Activated naive CD4-positive, alpha-beta T cell (primary cell): ENCODE measurements around the gene SIPA1L2.
"Not testable (repeated sequence)": the region's sequence is repeated elsewhere in the genome, so short reads cannot be mapped to it uniquely, and the experiment has no call there.

Experiments used
- DNase-seq, 4 experiments: peaks; one replicate each; lab custom pipeline; 2025; lab: John Stamatoyannopoulos, UW

The SIPA1L2 gene

DNA sequence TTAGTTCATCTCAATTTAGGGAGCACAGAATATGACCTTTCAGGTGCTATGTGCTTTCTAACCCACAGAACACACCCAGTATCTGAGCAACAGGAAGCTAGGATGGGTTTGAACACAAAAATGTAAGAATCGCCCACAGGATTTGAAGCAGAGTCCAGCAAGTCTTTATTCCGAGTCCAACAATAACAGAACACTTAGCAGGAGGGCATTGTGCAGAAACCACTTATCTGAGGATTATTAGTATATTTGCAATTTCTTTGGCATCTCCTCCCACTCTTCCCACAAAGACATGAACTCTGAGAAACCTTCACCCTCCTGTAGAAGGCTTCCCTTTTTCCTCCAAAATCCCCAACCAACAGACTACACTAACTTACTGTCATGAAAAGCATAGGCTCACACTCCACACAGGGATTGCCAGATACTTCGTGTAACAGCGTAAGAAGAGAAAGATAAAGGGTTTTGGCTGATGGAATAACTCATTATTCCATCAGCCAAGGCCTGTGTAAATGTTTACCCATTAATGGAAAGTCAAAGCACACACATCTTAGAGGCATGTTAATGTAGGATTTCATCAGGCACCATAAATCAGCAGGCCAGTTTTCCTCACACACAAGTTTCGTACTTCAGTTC, 16.1 kb downstream of the SIPA1L2 start:
- DNase-seq: no peak

DNA sequence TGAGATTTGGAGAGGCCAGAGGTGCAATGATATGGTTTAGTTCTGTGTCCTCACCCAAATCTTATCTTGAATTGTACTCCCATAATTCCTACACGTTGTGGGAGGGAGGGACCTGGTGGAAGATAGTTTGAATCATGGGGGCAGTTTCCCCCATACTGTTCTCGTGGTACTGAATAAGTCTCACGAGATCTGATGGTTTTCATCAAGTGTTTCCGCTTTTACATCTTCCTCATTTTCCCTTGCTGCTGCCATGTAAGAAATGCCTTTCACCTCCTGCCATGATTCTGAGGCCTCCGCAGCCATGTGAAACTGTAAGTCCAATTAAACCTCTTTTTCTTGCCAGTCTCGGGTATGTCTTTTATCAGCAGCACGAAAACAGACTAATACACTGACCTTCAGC, 17.1 kb downstream of the SIPA1L2 start:
- DNase-seq: not testable (repeated sequence)

DNA sequence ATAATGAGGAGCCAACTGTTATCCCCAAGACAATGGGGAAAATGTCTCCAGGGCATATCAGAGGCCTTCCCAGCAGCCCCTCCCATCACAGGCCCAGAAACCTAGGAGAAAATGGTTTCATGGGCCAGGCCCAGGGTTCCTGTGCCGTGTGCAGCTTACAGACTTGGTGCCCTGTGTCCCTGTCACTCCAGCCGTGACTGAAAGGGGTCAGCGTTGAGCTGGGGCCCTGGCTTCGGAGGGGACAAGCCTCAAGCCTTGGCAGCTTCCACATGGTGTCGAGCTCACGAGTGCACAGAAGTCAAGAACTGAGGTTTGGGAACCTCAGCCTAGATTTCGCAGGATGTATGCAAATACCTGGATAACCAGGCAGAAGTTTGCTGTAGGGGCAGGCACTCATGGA, 18.1 kb downstream of the SIPA1L2 start:
- no peak for DNase-seq

DNA sequence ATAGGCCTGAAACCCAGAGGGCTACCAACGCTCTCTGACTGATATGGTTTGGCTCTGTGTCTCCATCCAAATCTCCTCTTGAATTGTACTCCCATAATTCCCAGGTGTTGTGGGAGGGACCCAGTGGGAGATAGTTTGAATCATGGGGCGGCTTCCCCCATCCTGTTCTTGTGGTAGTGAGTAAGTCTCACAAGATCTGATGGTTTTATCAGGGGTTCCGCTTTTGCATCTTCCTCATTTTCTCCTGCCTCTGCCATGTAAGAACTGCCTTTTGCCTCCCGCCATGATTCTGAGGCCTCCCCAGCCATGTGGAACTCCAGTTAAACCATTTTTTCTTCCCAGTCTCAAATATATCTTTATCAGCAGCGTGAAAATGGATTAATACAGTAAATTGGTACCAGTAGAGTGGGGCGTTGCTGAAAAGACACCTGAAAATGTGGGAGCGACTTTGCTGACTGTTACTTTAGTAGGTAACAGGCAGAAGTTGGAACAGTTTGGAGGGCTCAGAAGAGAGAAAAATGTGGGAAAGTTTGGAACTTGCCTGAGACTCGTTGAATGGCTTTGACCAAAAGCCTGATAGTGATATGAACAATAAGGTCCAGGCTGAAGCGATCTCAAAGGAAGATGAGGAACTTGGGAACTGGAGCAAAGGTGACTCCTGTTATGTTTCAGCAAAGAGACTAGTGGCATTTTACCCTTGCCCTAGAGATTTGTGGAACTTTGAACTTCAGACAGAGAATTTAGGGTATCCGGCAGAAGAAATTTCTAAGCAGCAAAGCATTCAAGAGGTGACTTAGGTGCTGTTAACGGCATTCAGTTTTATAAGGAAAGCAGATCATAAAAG, 18.8 kb downstream of the SIPA1L2 start:
- not testable (repeated sequence) for DNase-seq

GRCh38 chr1:232610192-232610901, 19.6 kb downstream of the SIPA1L2 start:
- no peak for DNase-seq

DNA sequence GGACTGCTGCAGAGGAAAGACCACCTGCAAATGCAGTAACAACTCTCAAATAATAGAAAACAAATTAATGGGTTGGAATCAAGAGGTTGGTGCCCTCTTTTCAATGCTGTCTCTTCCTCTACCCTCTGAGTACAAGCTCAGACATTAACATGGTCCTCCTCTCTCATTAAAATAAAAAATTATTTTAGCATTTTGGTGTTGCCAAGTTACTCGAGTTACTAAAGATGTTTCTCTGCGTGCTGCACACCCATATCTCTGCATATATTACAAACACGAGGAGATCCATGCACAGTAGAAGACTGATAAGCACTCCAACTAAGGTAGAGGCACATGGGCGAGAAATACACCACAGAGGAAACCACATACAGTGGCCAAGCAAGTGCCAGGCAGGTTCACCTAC, 21.5 kb downstream of the SIPA1L2 start:
- DNase-seq: no peak

GRCh38 chr1:232602622-232603021, 27.3 kb downstream of the SIPA1L2 start:
- no peak for DNase-seq

- DNase-seq: no peak
Observed at GRCh38 chr1:232600424-232601258, 29.3 kb downstream of the SIPA1L2 start.

- no peak for DNase-seq
Observed at GRCh38 chr1:232599178-232600041, 30.5 kb downstream of the SIPA1L2 start.

DNA sequence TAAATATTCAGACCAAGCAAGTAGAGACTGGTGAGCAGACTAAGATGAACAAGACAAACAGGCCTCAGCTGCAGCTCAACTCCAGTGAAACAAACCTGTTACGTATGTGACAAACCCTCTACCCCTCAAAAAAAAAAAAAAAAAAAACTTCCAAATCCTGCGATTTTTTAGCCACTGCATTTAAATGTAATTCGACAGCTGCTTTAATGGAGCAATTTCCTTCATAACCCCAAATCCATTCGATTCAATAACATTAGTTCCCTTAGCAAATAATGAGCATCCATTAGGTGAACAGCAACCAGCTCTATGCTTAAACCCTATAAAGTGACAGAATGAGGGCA, 31.1 kb downstream of the SIPA1L2 start:
- no peak for DNase-seq

DNA sequence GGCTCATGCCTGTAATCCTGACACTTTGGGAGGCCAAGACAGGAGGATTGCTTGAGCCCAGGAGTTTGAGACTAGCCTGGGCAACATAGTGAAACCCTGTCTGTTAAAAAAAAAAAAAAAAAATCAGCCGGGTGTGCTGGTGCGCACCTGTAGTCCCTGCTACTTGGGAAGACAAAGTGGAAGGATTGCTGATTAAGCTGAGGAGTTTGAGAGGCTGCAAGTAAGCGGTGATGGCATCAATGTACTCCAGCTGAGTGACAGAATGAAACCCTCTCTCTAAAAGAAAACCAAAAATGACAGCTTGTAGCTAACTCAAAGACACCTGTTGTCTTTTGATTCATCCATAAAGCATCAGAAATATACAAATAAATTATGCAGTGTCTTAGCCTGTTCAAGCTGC, 31.8 kb downstream of the SIPA1L2 start:
- no peak for DNase-seq

- DNase-seq: no peak
Observed at GRCh38 chr1:232597721-232598120, 32.2 kb downstream of the SIPA1L2 start.

DNA sequence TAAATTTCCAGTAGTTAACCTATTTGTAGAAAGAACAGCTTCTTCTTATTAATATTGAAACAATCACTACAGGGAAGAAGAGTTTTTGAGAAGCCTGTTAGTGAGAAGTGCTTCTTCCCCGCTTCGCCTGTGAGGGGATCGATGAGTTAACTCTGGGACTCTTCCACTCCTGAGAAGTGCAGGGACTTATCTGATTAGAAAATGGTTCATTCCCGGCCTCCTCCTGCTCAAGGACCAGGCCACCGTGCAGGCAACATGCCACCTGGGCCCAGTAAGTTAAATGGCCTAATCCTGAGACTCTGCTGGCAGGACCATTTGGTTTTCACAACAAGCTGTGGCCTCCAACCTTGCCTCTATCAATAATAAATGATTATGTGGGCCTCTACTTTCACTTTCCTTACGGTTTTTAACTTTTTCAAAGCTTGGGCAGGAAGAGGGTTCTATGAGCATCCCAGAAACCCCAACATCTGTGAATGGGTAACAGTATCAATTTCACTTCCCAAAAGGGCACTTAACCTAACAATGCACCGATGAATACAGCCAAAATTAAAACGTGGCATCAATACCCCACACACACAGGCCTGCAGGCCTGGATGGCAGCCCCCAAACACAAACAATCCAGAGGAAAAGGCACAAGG, 33.1 kb downstream of the SIPA1L2 start:
- DNase-seq: no peak

DNA sequence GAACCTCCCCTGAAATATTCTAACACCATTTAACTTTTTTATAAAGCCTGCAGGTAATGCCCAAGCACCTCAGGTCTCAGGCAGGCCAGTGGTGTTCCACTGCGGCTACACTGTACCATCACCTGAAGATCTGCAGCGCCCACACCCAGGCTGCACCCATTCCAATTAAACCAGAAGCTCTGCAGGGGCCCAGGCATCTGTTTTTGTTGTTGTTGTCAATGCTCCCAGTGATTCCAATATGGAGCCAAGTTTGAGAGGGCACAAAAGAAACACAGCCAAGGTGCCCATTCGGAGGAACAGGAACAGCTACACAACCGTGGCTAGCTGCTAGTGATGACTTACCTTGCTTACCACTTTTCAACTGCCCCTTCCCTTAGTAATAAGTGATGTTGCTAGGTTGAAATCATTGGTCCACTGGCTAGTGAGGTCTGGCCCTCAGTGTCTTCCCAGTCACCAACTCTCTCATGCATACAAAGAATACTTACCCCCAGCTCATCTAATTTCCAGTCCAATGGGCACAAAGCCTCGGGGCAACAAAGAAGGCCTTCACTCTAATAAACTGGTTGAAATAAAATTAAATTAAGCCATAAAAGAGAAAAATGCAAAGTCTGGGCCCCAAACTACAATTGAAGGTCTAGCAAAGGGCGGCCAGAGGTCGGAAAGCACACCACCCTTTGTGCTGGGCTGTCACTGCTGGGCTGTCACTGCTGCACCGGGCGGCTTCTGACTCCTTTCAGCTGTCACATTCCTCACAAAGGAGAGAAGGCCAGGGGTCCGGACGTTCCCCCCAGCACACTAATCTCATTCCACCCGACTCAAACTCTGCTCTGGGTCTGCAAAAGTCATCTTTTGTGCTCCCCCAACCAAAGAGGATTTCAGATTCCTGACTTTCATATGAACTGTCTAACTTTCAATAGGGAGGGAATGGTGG, 34.9 kb downstream of the SIPA1L2 start:
- DNase-seq: no peak

GRCh38 chr1:232593717-232594502, 36.0 kb downstream of the SIPA1L2 start:
- no peak for DNase-seq

DNA sequence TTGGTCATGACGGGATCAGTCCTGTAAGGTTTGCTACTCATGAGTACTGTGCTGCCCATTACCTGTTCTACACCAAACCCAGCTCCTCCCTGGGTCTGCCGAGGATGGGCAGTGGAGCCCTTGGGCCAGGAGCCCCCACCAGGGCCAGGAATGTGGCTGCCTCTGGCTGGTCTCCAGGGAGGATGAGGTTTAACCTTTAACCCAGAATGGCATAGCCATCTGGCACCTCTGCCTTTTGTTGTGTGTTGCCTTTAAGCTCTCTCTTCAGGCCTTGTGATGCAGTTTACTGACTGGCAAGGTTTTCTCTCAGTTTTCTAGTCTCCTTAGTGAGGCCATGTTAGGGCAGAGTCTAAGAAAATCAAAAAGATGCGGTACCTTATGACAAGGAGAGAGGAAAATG, 38.6 kb downstream of the SIPA1L2 start:
- DNase-seq: no peak

DNA sequence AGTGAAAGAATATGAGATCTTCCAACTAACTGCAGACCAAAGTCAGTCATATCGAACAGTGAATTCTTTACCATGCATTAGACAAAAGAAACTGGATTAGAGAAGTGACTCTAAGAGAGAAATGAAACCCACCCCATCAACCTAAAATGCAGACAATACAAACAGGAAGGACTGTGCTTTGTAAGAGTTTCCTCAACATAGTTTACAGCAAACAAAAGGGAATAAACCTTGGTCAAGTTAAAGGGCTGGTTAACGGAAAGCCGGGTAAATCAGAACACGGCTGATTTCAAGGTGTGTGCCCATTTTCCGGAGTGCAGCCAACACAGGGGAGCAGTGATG, 39.2 kb downstream of the SIPA1L2 start:
- DNase-seq: no peak

DNA sequence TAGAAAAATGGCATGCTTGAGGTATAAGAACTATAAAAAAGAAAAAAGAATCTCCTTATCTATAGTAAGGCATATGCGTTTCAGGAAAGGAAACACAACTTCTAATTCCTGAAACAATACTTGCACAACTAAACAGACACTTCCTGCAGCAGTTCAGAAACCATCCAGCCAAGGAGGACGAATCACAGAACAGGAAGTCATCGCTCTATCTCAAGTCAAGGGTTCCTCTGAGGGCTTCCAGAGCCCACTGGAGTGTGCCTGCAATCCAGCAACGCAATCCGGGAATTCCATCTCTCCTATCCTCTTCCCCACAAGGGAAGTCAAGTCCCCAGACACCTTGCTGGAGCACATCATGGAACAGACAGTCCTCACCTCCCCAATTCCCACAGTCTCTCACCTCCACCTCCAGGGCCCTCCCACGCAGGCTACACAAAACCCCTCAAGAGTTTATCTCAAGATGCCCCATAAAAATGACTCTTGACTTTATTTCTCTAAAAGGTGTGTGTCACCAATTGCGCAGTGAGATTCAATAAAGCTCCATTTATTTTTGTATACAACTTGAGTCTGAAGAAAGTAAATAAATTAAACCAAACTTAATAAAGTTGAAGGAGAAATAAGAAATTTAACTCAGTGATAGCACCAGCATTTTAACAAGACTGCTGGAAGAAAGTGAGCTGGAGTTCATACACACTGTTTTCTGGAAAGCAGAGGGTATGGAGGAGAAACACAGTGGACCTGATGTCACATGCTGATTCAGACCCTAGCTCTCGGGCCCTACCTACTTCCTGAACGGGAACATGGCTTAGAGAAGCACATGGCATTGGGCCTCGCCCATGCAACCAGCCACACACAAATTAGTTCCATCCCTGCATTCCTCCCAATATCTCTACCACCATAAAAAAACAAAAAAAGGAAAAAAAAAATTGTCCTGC, 39.9 kb downstream of the SIPA1L2 start:
- no peak for DNase-seq
